ENCODE measurements around the gene MRM1. TPM values are rescaled to one million over a fixed set of nuclear protein-coding genes. Genes with fewer than 3 reads are reported as not detected.

MRM1 gene
- polyA plus RNA-seq, 1 donor (not counting 4 experiments of a cell fraction or from before 2014, with no cell fraction given) = 3.8 TPM

DNA sequence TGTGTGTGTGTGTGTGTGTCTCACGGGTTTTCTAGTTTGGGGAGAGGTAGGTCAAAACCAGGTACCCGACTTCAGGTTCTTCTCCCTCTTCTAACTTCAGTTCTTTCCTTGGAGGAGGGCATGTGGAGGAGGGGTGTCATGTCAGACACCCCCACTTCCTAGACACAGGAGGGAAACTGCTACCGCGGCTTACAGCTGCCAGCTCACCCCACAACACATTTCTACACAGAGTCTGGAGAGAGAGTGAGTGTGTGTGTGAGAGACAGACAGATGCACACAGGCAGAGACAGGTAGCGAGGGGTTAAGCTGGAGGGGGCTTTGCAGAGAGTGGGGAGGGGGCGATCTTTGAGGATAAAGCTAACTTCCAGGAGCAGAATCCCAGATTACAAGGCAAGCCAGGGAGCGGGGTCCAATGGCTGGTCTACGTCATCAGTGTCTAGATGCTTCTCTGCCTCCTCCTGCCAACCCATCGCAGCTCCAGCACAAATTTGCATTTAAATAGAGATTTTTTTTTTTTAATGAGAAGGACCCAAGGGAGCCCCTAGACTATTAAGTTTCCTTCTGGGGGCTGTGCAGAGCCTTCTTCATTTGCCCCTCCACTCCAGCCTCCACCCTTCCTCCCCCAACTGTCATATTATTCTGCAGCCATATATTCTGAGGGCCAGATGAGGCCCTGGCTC, 48.9 kb downstream of the MRM1 start:
- H3K27ac ChIP-seq (ENCODE audit: control insufficient read depth, insufficient read depth, low read length) = no peak overlapping the region
- no peaks in the 10 kb centered on the region for H3K36me3 ChIP-seq (ENCODE audit: control insufficient read depth in 2 of 2, extremely low read depth in 1 of 2, insufficient read depth in 2 of 2, low read length in 2 of 2)
- H3K4me3 ChIP-seq (ENCODE audit: control insufficient read depth in 2 of 3, extremely low read depth in 1 of 3, insufficient read depth in 2 of 3, low read depth in 1 of 3, low read length in 3 of 3) = no peak overlapping the region
- H4K20me1 ChIP-seq (ENCODE audit: control insufficient read depth, extremely low read depth, insufficient read depth, low read length) = peaks cover 3% of the 10 kb centered on the region
- dilution Hi-C loops (cut with MboI; ENCODE audit: extremely low pct_ligation_motif_present, low sequenced_read_pairs) = no loop called here
- no peak overlapping the region for H3K9ac ChIP-seq (ENCODE audit: control insufficient read depth, extremely low read depth, insufficient read depth, low read length)
- H3K27me3 ChIP-seq (ENCODE audit: control insufficient read depth, extremely low read depth, insufficient read depth, low read length) = peaks cover 56% of the 10 kb centered on the region
- peaks cover 5% of the 10 kb centered on the region for H3K4me1 ChIP-seq (ENCODE audit: control insufficient read depth, extremely low read depth, insufficient read depth, low read length)
- no peaks in the 10 kb centered on the region for H3K9me1 ChIP-seq (ENCODE audit: control insufficient read depth, extremely low read depth, insufficient read depth, low read length)
- no peaks in the 10 kb centered on the region for H3K9me3 ChIP-seq (ENCODE audit: control insufficient read depth, low read depth, low read length)
- DNase-seq (ENCODE audit: low read depth, low spot score) (no peak), FAIRE-seq (no peak)
- no peak overlapping the region for H3K4me2 ChIP-seq (ENCODE audit: control insufficient read depth, extremely low read depth, insufficient read depth, low read depth, low read length)
- TF ChIP-seq CTCF (optimal IDR thresholded peaks at IDR 0.05 in 1 of 3, IDR thresholded peaks at IDR 0.05 in 1 of 3, conservative IDR thresholded peaks at IDR 0.05 in 1 of 3; ENCODE audit: extremely low read depth in 1 of 3, insufficient read depth in 2 of 3, low read length in 3 of 3) = no peak
- TF ChIP-seq EZH2 (IDR thresholded peaks at IDR 0.05; ENCODE audit: low read length) = no peak
- H3K79me2 ChIP-seq (ENCODE audit: control insufficient read depth, insufficient read depth, low read length) = no peaks in the 10 kb centered on the region
- no peak overlapping the region for H2AFZ ChIP-seq (ENCODE audit: control insufficient read depth, low read length)

DNA sequence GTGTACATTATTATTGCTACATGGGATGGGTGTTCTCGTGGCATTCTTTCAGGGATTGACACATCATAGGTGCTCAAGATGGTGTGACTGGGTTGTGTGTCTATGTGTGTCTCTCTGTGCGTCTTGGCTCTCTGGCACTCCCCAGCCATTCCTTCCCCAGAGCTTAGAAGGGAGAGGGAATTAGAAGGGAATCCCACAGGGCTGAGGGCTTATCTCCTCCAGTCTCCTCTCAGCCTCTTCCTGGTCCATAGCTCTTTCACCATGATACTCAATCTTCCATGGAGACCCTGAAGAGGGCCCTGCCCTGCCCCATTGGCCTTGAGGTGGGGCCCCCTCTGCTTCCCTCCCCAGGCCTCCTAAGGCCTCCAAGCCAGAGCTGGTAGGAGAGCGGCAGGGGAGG, 52.0 kb downstream of the MRM1 start:
- Histone ChIP-seq H3K9me1 (ENCODE audit: control insufficient read depth, extremely low read depth, insufficient read depth, low read length) (no peaks in the 10 kb centered on the region), H3K79me2 (ENCODE audit: control insufficient read depth, insufficient read depth, low read length) (no peaks in the 10 kb centered on the region), H2AFZ (ENCODE audit: control insufficient read depth, low read length) (no peak overlapping the region), H3K27me3 (ENCODE audit: control insufficient read depth, extremely low read depth, insufficient read depth, low read length) (peaks cover 61% of the 10 kb centered on the region), H3K27ac (ENCODE audit: control insufficient read depth, insufficient read depth, low read length) (no peak overlapping the region), H3K9ac (ENCODE audit: control insufficient read depth, extremely low read depth, insufficient read depth, low read length) (no peak overlapping the region), H3K4me1 (ENCODE audit: control insufficient read depth, extremely low read depth, insufficient read depth, low read length) (peaks cover 5% of the 10 kb centered on the region), H3K9me3 (ENCODE audit: control insufficient read depth, low read depth, low read length) (no peaks in the 10 kb centered on the region), H3K4me2 (ENCODE audit: control insufficient read depth, extremely low read depth, insufficient read depth, low read depth, low read length) (no peak overlapping the region), H3K36me3 (ENCODE audit: control insufficient read depth in 2 of 2, extremely low read depth in 1 of 2, insufficient read depth in 2 of 2, low read length in 2 of 2) (no peaks in the 10 kb centered on the region), H3K4me3 (ENCODE audit: control insufficient read depth in 2 of 3, extremely low read depth in 1 of 3, insufficient read depth in 2 of 3, low read depth in 1 of 3, low read length in 3 of 3) (no peak overlapping the region), H4K20me1 (ENCODE audit: control insufficient read depth, extremely low read depth, insufficient read depth, low read length) (peaks cover 3% of the 10 kb centered on the region)
- DNase-seq (ENCODE audit: low read depth, low spot score) = no peak
- no peak for FAIRE-seq
- TF ChIP-seq CTCF (optimal IDR thresholded peaks at IDR 0.05 in 1 of 3, IDR thresholded peaks at IDR 0.05 in 1 of 3, conservative IDR thresholded peaks at IDR 0.05 in 1 of 3; ENCODE audit: extremely low read depth in 1 of 3, insufficient read depth in 2 of 3, low read length in 3 of 3) (no peak), EZH2 (IDR thresholded peaks at IDR 0.05; ENCODE audit: low read length) (no peak)
- dilution Hi-C loops (cut with MboI; ENCODE audit: extremely low pct_ligation_motif_present, low sequenced_read_pairs) = no loop called here

All from keratinocyte (primary cell).